Stimulated activated CD4-positive, alpha-beta T cell treated with anti-CD3 and anti-CD28 coated beads, TNF-alpha, amount 100 ng/mL, for 48 hours (primary cell): ENCODE measurements around the gene EIF4G3.
"Not testable (repeated sequence)": the region's sequence is repeated elsewhere in the genome, so short reads cannot be mapped to it uniquely, and the experiment has no call there.

Experiments used
- DNase-seq, 3 donors: peaks; one replicate each; pipeline ENCODE4 v3.0.0-alpha.2; 2020; ENCODE audit warnings: low read depth in 3 of 3

EIF4G3 gene

DNA sequence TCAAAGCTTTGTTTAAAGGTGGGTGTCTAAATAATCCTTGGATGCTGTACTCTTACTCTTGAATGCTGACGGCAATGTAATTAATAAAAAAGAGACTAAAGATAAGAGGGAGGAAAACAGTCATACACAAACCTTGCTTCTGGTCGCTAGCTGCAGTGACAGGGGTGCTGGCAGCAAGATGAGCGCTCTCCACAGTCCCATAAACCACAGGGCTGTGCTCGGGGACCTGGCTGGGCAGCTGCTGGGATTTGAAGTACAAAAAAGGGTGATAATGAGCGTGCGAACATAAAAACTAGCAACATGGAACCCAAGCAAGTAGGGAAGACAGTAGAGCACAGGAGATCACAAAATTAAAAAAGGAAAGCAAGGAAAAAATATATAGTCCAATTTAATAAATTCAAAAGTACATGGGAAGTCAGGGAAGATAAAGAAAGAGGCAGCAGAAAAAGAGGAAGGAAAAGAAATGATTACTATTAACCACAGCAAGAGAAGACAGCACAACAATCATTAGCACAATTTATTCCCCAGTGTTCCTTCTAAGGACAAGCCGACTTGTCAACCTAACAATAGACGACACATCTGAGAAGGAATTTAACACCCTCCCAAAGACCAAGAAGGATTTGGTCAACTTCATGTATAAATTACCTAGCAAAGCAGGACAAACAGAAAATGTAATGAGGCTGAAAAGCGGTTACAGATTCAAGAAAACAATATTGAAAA is 226.7 kb downstream of the EIF4G3 start:
- DNase-seq: no peak

DNA sequence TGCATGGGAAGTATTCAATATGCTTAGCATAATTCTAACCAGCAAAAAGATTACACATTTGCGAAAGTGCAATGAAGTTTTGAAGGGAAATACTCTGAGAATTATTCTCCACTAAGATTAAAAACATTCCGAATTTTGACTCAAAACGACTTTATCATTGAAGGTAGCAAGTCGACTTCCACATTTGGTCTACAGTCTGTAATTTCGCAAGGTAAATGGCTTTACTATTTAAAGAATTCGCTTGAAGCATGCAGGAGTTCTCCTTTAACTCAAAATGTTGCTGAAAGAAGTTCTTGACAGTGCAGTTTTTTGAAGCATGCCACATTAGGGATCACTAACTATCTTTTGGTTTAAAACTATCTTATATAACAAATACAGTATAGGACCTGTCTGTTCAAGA is 228.6 kb downstream of the EIF4G3 start:
- no peak for DNase-seq

DNA sequence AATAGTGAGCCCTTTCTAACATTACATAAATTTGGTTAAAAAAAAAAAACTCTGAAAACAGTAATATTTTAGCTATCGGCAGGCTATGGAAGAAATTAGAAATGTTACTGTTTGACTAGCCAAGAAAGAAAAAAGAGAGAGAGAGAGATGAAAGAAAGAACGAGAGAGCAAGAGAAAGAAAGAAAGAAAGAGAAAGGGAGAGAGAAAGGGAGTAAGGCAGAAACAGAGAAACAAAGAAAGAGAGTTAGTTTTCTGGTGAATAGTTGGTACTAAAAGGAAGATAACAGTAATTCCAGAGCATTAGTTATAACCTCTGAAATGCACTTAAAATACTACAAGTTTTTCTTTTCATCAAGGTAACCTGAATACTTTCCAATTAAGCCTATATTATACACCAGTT is 229.3 kb downstream of the EIF4G3 start:
- no peak for DNase-seq

DNA sequence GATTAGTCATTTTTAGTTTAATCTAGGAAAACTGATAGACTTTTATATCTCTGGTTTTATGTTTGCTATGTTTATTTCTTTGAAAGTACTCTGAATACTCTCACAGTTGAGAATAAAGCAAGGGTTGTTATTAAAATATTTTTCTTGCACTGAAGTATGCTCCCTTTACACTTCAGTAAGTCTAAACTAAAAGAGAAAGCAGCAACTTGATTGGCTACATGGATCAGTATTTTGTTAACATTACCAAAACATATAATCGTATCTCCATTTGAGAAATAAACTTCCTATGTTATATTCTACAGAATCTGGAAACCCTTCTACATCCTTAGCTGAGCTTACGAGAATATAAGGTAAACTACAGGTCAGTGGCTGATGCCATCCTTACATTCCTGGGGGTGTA is 240.1 kb downstream of the EIF4G3 start:
- no peak for DNase-seq

DNA sequence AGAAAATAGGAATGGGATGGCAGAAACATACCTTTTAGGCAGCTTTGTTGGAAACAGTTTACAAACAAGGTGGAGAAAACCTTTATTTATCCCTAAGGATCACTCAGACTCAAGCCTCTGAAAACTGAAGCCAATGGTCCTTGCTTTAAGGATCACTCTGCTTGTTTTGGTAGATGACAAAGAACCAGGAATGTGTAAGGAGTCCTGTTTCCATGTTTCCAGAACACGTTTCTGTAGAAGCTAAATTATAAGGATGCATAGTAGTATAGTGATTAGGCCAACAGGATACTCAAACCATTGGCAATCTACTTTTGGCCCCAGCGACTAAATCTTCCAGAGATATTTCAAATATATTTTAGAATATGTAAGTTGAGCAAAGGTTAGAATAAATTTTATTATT is 240.5 kb downstream of the EIF4G3 start:
- DNase-seq: no peak

DNA sequence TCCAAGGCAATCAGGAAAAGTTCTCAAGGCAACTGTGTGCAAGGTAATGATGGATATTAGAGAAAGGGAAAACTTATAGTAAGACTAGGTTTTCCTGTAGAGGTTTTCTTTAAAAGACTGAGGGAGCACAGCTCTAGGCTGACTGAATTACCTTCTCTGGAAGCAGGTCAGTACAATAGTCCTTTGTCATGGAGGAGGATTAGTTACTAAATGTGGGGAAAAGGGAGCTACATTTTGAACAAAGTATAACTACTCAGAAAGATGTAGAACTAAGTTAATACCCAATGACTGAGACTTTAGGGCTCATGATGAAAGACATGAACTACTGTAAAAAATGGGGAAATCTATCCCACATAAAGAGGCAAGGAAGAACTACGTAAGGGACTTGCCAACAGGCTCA is 241.0 kb downstream of the EIF4G3 start:
- no peak for DNase-seq

DNA sequence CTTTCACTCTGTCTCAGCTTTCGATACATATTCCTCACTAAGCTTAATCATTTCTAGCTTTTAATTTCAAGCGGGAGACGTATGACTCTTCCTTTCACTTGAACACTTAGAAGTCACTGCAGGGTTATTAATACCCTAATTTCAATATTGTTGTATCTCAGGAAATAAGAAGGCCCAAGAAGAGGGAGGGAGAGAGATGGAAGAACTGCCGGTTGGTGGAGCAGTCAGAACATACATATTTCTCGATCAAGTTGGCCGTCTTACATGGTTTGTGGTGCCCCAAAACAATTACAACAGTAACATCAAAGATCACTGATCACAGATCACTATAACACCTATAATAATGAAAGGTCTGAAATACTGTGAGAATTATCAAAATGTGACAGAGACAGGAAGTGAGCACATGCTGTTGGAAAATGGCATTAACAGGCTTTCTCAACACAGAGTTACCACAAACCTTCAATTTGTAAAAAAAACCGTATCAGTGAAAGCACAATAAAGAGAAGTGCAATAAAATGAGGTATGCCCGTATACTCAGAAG is 244.2 kb downstream of the EIF4G3 start:
- DNase-seq: peak in 1 of 3 donors; percentile 37

DNA sequence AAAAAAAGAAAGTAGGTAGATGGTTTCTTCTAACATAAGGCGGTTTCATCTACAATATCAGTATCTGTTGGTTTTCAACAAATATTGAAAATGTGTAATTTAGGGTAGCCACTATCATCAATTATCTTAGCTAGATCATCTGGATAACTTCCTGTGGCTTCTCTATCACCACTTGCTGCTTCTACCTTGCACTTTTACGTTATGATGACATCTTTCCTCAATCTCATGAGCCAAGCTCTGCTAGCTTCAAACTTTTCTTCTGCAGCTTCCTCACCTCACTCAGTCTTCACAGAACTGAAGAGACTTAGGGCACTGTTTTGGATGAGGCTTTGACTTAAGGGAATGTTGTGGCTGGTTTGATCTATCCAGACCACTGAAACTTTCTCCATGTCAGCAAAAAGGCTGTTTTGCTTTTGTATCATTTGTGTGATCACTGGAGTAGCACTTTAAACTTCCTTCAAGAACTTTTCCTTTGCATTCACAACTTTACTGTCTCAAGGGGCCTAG is 244.7 kb downstream of the EIF4G3 start:
- no peak for DNase-seq

DNA sequence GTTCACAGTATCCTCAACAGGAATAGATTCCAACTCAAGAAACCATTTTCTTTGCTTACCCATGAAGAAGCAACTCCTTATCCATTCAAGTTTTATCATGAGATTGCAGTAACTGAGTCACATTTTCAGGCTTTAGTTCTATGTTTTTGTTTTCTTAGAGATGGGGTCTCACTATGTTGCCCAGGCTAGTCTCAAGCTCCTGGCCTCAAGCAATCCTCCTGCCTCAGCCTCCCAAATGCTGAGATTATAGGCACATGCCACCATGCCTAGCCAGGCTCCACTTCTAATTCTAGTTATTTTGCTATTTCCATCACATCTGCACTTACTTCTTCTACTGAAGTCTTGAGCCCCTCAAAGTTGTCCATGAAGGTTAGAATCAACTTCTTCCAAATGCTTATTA is 246.3 kb downstream of the EIF4G3 start:
- no peak for DNase-seq

DNA sequence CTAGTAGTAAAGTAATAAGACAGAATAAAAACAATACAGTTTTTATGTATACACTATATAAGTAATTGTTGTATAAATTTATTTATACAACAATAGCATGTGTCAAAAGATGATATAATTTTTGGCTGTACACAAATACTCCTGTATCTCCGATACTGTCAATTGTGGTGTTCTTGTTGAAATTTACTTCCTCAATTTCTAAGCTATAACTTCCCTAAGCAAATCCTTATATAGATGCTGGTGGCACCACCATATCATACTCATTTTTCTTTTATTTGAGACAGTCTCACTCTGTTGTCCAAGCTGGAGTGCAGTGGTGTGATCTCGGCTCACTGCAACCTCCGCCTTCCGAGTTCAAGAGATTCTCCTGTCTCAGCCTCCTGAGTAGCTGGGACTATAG is 248.6 kb downstream of the EIF4G3 start:
- no peak for DNase-seq

DNA sequence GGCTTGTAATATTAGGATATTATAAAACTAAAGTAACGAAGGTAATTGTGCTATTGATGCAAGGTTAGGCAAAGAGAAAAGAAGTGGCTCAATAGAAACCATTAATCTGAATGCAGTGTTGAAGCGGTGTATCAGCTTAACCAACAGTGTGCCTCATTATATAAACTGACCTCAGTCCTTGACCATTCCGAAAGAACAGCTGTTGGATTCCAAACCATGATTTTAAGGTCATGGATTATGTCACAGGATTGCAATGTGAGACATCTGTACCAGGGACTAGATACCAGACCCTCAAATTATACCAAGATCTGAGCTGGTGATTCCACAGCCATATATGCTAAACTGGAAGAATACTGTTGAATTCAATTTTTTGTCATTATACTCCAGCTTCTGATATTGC is 255.4 kb downstream of the EIF4G3 start:
- DNase-seq: no peak

DNA sequence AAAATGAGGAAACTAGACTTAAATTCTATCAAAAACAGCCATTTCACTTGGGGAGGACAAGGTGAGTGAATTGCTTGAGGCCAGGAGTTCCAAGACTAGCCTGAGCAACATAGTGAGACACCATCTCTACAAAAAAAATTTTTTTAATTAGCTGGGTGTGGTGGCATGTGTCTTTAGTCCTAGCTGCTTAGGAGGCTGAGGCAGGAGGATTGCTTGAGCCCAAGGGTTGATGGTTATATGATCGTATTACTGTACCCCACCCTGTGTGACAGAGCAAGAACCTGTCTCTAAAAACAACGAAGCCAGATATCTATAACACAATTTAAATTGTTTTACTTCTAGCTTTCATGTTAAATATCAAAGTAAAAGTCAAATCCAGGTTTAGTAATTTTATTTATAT is 263.5 kb downstream of the EIF4G3 start:
- DNase-seq: no peak

DNA sequence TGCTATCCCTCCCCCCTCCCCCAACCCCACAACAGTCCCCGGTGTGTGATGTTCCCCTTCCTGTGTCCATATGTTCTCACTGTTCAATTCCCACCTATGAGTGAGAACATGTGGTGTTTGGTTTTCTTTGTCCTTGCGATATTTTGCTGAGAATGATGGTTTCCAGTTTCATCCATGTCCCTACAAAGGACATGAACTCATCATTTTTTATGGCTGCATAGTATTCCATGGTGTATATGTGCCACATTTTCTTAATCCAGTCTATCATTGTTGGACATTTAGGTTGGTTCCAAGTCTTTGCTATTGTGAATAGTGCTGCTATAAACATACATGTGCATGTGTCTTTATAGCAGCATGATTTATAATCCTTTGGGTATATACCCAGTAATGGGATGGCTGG is 269.2 kb downstream of the EIF4G3 start:
- not testable (repeated sequence) for DNase-seq

DNA sequence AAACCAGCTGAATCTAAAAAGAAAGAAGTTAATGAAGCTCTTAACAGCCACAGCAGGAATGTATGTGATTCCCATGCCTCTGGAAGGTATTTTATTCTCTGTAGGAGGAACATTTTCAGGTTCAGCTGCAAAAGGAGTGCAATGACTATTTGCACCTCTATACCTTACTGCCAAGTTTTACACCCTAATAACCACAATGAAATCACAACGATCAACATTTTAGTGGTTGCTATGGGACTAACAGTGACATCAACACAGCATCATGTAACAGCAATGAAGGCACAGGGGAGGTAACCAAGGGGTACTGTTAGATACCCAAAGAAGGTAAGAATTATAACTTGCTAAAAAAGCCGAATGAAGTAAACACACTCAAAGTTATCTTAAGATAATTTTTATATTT is 273.3 kb downstream of the EIF4G3 start:
- no peak for DNase-seq

DNA sequence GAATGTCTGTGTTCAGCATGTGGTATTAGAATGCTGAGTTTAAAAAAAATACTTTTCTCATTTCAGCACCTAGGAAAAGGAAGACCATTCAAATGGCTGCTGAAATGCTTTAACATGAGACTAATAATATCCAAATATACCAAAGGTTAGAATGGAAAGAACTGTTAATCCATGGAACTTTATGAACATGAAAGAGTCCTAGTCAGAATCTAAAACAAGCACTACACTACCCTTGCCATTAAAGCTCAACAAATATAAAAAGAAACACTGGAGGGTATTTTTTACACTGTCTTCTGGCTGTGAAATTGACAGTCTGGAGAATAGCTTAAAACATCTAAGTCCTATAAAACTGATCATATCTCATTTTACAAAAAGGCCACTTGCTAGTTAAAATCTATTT is 276.6 kb downstream of the EIF4G3 start:
- DNase-seq: no peak

DNA sequence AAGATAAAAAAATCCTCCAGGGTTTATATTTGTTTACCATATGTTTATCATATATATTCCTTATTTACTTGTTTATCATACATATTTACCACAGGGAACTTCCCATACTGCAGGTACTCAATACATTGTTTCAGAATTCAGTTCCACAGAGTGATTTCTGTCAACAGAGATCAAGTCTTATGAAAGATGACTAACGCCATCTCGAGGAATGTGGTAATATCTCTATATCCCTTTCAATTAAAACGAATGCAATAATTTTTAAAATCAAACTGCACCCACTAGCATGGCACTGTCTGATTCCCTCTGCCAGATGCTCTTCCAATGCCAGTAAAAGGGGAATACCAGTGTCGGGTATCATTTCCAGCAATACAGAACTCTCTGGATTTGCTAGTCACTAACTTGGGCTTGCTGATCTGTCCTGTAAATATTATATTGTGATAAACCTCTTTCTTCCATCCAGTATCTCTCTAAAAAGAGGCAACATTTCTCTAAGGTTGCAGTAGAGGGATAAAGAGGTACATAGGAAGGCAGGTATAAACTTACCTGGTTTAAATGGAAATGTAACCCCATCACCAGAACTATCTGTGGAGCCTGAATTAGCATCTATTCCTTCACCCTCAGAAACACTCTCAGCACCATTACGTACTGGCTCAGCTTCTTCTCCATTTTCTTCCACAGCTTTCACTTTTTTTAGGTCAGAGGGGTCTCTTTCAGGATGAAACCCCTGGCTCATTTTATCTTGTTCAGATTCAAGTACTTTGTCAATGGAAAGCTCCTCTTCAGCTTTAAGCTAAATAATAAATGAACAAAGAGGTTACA is 277.3 kb downstream of the EIF4G3 start:
- no peak for DNase-seq

DNA sequence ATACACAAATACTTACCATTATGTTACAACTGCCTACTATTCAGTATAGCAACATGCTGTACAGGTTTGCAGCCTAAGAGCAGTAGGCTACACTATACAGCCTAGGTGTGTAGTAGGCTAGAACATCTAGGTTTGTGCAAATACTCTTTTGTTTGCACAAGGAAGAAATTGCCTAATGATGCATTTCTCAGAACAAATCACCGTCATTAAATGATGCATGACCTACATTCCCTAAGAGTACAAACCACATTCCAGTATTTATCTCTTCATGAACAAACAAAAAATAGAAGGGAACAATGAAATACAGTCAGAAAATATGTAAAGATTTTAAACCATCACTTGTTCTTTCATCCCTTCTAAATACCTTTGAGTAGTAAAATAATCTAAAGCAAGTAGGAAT is 279.9 kb downstream of the EIF4G3 start:
- no peak for DNase-seq

DNA sequence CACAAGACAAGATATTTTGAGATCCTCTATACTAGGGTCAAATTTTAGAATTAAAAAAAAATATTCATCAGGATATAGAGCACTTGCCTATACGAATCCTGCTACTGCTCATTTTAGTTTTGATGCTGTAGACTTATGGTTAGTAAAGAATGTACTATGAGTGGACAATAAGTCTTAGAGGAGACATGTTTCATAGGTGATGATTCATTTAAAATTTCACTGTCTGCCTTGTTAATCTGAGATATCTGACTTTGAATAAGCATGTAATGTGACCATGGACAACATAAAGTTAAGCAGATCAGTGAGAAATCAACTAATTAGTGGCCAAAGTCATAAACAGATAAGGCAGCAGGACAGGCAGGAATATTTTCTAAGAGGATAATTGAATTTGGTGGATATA is 282.8 kb downstream of the EIF4G3 start:
- no peak for DNase-seq

DNA sequence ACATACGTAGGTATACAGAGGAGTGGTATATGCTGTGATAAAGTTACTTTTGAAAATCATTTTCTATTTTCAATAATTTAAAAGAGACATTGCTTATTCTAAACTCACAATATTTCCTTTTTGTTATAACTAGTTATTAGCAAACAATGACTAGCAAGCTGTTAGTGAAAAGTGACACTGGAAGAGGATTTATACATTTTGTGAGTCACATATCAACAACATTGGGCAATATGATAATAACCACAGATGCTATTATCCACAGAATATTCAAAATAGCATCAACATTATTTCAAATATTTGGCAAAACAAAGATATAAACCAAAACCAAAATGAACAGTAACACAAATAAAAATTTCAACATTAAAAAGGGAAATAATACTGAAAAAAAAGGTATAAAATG is 285.6 kb downstream of the EIF4G3 start:
- no peak for DNase-seq

DNA sequence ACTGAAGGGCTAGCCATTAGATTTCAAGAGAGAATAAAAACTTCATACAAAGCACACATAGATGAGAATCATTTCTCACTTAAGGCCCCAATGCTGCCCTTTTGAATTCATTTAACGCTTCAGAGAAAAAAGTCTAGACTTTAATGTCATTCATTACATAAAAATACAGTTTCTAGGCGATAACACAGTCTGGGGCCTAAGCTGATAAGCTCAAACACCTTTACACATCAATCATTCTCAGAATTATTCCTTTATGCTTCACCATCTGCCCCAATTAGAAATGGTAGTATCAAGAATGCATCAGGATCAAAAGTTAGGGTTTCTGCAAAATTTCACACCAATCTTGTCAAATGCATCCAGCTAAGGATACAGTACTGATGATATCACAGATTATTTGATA is 289.5 kb downstream of the EIF4G3 start:
- DNase-seq: no peak

DNA sequence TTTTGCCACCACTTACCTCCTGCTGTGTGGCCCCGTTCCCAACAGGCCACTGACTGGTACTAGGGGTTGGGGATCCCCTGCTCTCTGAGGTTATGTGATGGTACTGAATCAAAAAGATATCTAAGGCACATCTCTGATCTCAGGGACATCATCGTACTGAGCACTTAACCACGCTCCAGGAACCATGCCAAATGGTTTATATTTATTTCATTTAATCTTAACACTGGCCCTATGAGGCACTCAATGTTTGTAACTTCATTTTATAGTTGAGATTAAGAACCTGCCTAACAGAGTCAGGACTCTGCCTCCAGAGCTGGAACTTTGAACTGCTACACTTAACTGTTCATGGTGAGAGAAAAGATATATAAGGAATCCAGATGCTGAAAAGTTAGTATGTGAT is 291.6 kb downstream of the EIF4G3 start:
- DNase-seq: no peak

DNA sequence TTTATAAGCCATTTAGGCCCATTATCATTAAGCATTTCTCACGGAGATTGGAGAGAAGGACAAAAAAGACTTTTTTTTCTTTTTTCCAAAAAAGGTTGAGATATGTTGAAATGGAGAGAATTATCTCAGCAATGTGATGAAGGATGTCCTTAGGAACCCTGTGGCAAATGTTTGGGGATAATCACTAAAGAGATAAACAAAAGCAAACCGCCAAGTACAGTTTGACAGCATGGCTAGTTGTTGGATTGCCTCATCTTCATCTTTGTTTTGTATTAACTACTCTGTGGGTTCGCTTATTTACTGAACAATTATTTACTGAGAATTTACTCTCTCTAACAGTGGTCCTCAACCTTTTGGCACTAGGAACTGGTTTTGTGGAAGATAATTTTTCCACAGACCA is 292.2 kb downstream of the EIF4G3 start:
- DNase-seq: no peak

DNA sequence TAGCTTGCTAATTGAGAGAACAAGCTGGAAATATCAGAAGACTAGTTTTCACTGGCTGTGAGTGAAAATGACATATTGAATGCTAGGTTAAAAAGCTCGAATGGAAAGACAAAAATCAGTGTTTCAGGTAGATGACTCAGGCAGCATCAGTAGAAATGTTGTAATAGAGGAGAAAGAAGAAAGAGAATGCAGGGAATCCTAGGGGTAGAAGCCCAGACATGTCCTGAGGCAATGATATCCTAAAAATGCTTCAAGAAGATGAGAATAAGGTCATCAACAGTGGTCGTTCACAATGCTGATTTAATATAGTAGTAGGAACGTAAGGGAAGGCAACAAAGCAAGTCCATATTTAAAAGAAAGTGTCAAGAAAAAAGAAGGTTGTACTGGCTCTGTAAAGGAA is 292.9 kb downstream of the EIF4G3 start:
- DNase-seq: no peak
